RWPE2 (cell line): ENCODE data around the gene PCNA.

Experiments used
- ATAC-seq: fragments of 200-7000 bp; cut with Tn5 transposase; 3 replicates; pipeline ENCODE4 v1.9.1; 2021; ENCODE audit warnings: low read depth
- DNase-seq: peaks from one replicate; pipeline ENCODE4 v3.0.0-alpha.2; 2020; ENCODE audit warnings: low spot score
- H3K27ac ChIP-seq: fragments of 450-650 bp; 2 replicates; pipeline ENCODE4 v1.5.1; 2017; ENCODE audit warnings: mild to moderate bottlenecking; ENCODE audit not compliant: poor library complexity, severe bottlenecking
- H3K27me3 ChIP-seq: fragments of 250-450 bp; sonication (Bioruptor Pico); 2 replicates; pipeline ENCODE4 v1.5.1; 2021; ENCODE audit warnings: mild to moderate bottlenecking, moderate library complexity; ENCODE audit not compliant: insufficient read depth, poor library complexity, severe bottlenecking
- H3K36me3 ChIP-seq: fragments of 250-450 bp; sonication (Bioruptor Pico); 2 replicates; pipeline ENCODE4 v1.5.1; 2020; ENCODE audit warnings: low read depth, mild to moderate bottlenecking, moderate library complexity
- H3K4me1 ChIP-seq: fragments of 250-450 bp; sonication (Bioruptor Pico); 2 replicates; pipeline ENCODE4 v1.5.1; 2021; ENCODE audit warnings: mild to moderate bottlenecking, moderate library complexity; ENCODE audit not compliant: insufficient read depth, poor library complexity, severe bottlenecking
- H3K4me3 ChIP-seq: fragments of 250-450 bp; sonication (Bioruptor Pico); 2 replicates; pipeline ENCODE4 v1.5.1; 2021; ENCODE audit warnings: mild to moderate bottlenecking, moderate library complexity; ENCODE audit not compliant: severe bottlenecking
- H3K9me3 ChIP-seq: fragments of 250-450 bp; sonication (Bioruptor Pico); 2 replicates; pipeline ENCODE4 v1.5.1; 2021; ENCODE audit warnings: mild to moderate bottlenecking, moderate library complexity; ENCODE audit not compliant: severe bottlenecking
- TF ChIP-seq, protein P1 (sequence below): fragments of 450-650 bp; IDR thresholded peaks from one replicate; pipeline ENCODE4 v1.5.1; 2017; ENCODE audit warnings: mild to moderate bottlenecking, moderate library complexity; ENCODE audit not compliant: poor library complexity, severe bottlenecking

The PCNA gene

GRCh38 chr20:5126512-5127203 lies 6.9 kb upstream of the PCNA start, which contains the start of gene CDS2:
CDS2 (plus strand) TSS chr20:5127008; CDS start chr20:5127093, 85 bp downstream.
- H3K4me3 ChIP-seq, result peak within 1 kb of the TSS; percentile 81
- TF ChIP-seq, protein P1, sequence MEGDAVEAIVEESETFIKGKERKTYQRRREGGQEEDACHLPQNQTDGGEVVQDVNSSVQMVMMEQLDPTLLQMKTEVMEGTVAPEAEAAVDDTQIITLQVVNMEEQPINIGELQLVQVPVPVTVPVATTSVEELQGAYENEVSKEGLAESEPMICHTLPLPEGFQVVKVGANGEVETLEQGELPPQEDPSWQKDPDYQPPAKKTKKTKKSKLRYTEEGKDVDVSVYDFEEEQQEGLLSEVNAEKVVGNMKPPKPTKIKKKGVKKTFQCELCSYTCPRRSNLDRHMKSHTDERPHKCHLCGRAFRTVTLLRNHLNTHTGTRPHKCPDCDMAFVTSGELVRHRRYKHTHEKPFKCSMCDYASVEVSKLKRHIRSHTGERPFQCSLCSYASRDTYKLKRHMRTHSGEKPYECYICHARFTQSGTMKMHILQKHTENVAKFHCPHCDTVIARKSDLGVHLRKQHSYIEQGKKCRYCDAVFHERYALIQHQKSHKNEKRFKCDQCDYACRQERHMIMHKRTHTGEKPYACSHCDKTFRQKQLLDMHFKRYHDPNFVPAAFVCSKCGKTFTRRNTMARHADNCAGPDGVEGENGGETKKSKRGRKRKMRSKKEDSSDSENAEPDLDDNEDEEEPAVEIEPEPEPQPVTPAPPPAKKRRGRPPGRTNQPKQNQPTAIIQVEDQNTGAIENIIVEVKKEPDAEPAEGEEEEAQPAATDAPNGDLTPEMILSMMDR, result peak; percentile 97
- no peaks in the 10 kb centered on the region for H3K27me3 ChIP-seq
- DNase-seq, result peak; percentile 99
- peak within 1 kb of the TSS; percentile 66 for H3K27ac ChIP-seq
- ATAC-seq, result peak; percentile 93
- H3K4me1 ChIP-seq, result peaks cover 4% of the 10 kb centered on the region
- peaks cover 9% of the 10 kb centered on the region for H3K36me3 ChIP-seq
- no peaks in the 10 kb centered on the region for H3K9me3 ChIP-seq

DNA sequence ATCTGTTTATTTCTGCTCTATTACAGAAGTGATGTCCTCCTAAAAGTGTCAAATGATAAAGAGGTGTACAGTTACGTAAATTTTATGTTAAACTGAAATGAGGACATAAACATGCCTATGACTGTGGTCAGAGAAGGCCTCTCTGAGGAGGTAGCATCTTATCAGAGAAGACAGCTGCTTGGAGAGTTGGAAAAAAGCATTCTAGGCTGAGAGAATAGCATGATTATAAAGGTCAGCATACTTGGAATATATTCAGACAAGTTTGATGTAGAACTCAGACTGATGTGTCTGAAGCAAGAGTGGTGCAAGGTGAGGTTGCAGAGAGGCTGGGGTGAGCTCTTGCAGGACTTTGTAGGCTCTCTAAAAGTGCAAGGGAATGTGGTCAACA lies 3.1 kb upstream of the PCNA start:
- Histone ChIP-seq H3K27ac (no peak overlapping the region), H3K36me3 (peaks cover 13% of the 10 kb centered on the region), H3K4me1 (peaks cover 4% of the 10 kb centered on the region), H3K27me3 (no peaks in the 10 kb centered on the region), H3K9me3 (no peaks in the 10 kb centered on the region), H3K4me3 (no peak overlapping the region)
- TF ChIP-seq, protein P1, result no peak
- no peak for ATAC-seq
- DNase-seq, result no peak

DNA sequence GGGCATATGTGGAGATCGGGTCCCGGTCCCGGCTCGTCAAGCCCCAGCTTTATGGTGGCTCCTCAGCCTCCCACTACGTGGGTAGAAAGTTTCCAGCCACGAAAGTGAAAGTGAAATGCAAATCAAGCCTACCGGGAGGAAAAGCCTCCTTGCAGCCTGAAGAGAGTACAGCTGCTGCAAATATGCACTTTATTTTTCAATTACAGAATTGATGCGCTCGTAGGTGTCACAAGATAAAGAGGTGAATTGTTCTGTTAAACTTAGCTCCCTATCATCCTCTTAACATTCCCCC lies 373 bp upstream of the PCNA start:
- H3K27ac ChIP-seq, result peak overlapping the region; percentile 64
- peak overlapping the region; percentile 60 for H3K4me3 ChIP-seq

GRCh38 chr20:5119143-5119434 lies 669 bp downstream of the PCNA start:
- peaks cover 51% of the 10 kb centered on the region for H3K36me3 ChIP-seq
- H3K4me3 ChIP-seq, result peak overlapping the region; percentile 60
- H3K9me3 ChIP-seq, result no peaks in the 10 kb centered on the region
- ATAC-seq (no peak), DNase-seq (no peak)
- H3K27me3 ChIP-seq, result no peaks in the 10 kb centered on the region
- TF ChIP-seq, protein P1, result no peak
- peak overlapping the region; percentile 64 for H3K27ac ChIP-seq
- H3K4me1 ChIP-seq, result peaks cover 13% of the 10 kb centered on the region

More for the DNA sequence above, 373 bp upstream of the PCNA start:
- H3K4me1 ChIP-seq, result peaks cover 13% of the 10 kb centered on the region
- H3K36me3 ChIP-seq, result peaks cover 40% of the 10 kb centered on the region
- no peaks in the 10 kb centered on the region for H3K9me3 ChIP-seq
- ATAC-seq (no peak), DNase-seq (no peak)
- H3K27me3 ChIP-seq, result no peaks in the 10 kb centered on the region
- TF ChIP-seq, protein P1, result no peak
